Upper lobe of left lung (tissue), 6 donors: ENCODE measurements around the gene CSF1R. TPM values are rescaled to one million over a fixed set of nuclear protein-coding genes. Genes with fewer than 3 reads are reported as not detected.
"Not testable (repeated sequence)": the region's sequence is repeated elsewhere in the genome, so short reads cannot be mapped to it uniquely, and the experiment has no call there.

Experiments used
- ATAC-seq, 2 donors: fragments of 200-7000 bp; cut with Tn5 transposase; one replicate each; pipeline ENCODE4 v1.9.1; 2022; ENCODE audit warnings: mild to moderate bottlenecking in 2 of 2, moderate library complexity in 2 of 2; ENCODE audit not compliant: low FRiP score in 2 of 2
- DNase-seq, 2 donors: peaks; one replicate each; pipeline ENCODE4 v3.0.0-alpha.2; 2019 to 2020
- H3K27ac ChIP-seq, 4 donors: fragments of 200-600 bp; sonication (generic); one replicate each; pipeline ENCODE4 v1.5.1; 2016 to 2019
- H3K27me3 ChIP-seq, 4 donors: fragments of 200-600 bp; sonication (generic); one replicate each; pipeline ENCODE4 v1.5.1; 2017 to 2019
- H3K36me3 ChIP-seq, 4 donors: fragments of 200-600 bp; sonication (generic); one replicate each; pipeline ENCODE4 v1.5.1; 2016 to 2019
- H3K4me1 ChIP-seq, 4 donors: fragments of 200-600 bp; sonication (generic); one replicate each; pipeline ENCODE4 v1.5.1; 2018 to 2019
- H3K4me3 ChIP-seq, 4 donors: fragments of 200-600 bp; sonication (generic); one replicate each; pipeline ENCODE4 v1.5.1; 2017 to 2019; ENCODE audit warnings: mild to moderate bottlenecking in 2 of 4, moderate library complexity in 1 of 4
- H3K9me3 ChIP-seq, 4 donors: fragments of 200-600 bp; sonication (generic); one replicate each; pipeline ENCODE4 v1.5.1; 2018 to 2019
- CTCF ChIP-seq, 6 experiments: fragments of 450-650 bp in 4 of 6; fragments of 200-600 bp in 2 of 6; sonication (generic) in 2 of 6; IDR thresholded peaks; one replicate each; pipeline ENCODE4 v1.5.1; 2016 to 2019; ENCODE audit warnings: antibody characterized with exemption in 6 of 6
- EP300 ChIP-seq, 4 donors: sonication (generic); formaldehyde crosslinking; IDR thresholded peaks; one replicate each; pipeline ENCODE4 v1.5.1; 2017; ENCODE audit warnings: antibody characterized with exemption in 4 of 4, control low read depth in 2 of 4
- POLR2A ChIP-seq, 4 donors: fragments of 450-650 bp; IDR thresholded peaks; one replicate each; pipeline ENCODE4 v1.5.1; 2016 to 2017; ENCODE audit warnings: antibody characterized with exemption in 4 of 4, mild to moderate bottlenecking in 2 of 4
- POLR2AphosphoS5 ChIP-seq, 2 donors: sonication (generic); formaldehyde crosslinking; IDR thresholded peaks; one replicate each; pipeline ENCODE4 v1.5.1; 2017; ENCODE audit warnings: antibody characterized with exemption in 2 of 2
- whole genome bisulfite sequencing, 2 donors: methylation state at CpG; one replicate each; pipeline ENCODE4 v1.1.5; 2017 to 2018; 5-methylcytosine and 5-hydroxymethylcytosine counted together
- total RNA-seq, 6 donors: library from RNA; depleted of rRNA in 4 of 6; stranded (reverse); fragments of >200 nt in 4 of 6; gene quantifications; one replicate each; pipeline versions ENCODE4 v1.1.0 to v1.2.1, GENCODE V29; 2016 to 2021
- donor health status: DM: no; HTN: no; CAD: no; lungs with moderate emphysema.
- donor health status: DM: no; HTN: yes; CAD: no; lungs with severe emphysema.

The CSF1R gene
- total RNA-seq, 6 donors from 2014 or later: 13.9 to 101 (median 57.9) TPM

GRCh38 chr5:150035139-150035895 lies 51.0 kb downstream of the CSF1R start:
- Histone ChIP-seq H3K36me3 (peaks cover 47 to 100% (median 88%) of the 10 kb centered on the region in 4 donors), H3K9me3 (no peaks in the 10 kb centered on the region), H3K27ac (no peak overlapping the region), H3K4me1 (no peaks in the 10 kb centered on the region), H3K4me3 (no peak overlapping the region), H3K27me3 (no peaks in the 10 kb centered on the region)
- ATAC-seq (no peak), DNase-seq (no peak)
- TF ChIP-seq CTCF (IDR thresholded peaks at IDR 0.05) (no peak), POLR2AphosphoS5 (IDR thresholded peaks at IDR 0.05) (no peak), POLR2A (IDR thresholded peaks at IDR 0.05) (no peak), EP300 (IDR thresholded peaks at IDR 0.05) (no peak)
- 74 to 81% methylated on average over 7 of the region's 7 CpGs for WGBS, 2 donors

GRCh38 chr5:150034662-150035061 lies 51.7 kb downstream of the CSF1R start:
- TF ChIP-seq POLR2AphosphoS5 (IDR thresholded peaks at IDR 0.05) (no peak), CTCF (IDR thresholded peaks at IDR 0.05) (no peak), EP300 (IDR thresholded peaks at IDR 0.05) (no peak), POLR2A (IDR thresholded peaks at IDR 0.05) (no peak)
- no peaks in the 10 kb centered on the region for H3K27me3 ChIP-seq
- no peak overlapping the region for H3K27ac ChIP-seq
- WGBS, 2 donors: 77 to 85% methylated on average over 4 of the region's 4 CpGs
- no peak overlapping the region for H3K4me3 ChIP-seq
- no peaks in the 10 kb centered on the region for H3K4me1 ChIP-seq
- H3K9me3 ChIP-seq: no peaks in the 10 kb centered on the region
- ATAC-seq (peak in 1 of 2 donors; percentile 69), DNase-seq (no peak)
- peaks cover 51 to 100% (median 88%) of the 10 kb centered on the region in 4 donors for H3K36me3 ChIP-seq

GRCh38 chr5:150033334-150033733 lies 53.0 kb downstream of the CSF1R start:
- Histone ChIP-seq H3K36me3 (peaks cover 47 to 99% (median 86%) of the 10 kb centered on the region in 4 donors), H3K4me3 (no peak overlapping the region), H3K27me3 (no peaks in the 10 kb centered on the region), H3K4me1 (no peaks in the 10 kb centered on the region), H3K9me3 (no peaks in the 10 kb centered on the region), H3K27ac (no peak overlapping the region)
- ATAC-seq: no peak
- no peak for DNase-seq
- WGBS, 2 donors: 91 to 92% methylated on average over 4 of the region's 4 CpGs
- TF ChIP-seq POLR2A (IDR thresholded peaks at IDR 0.05) (no peak), POLR2AphosphoS5 (IDR thresholded peaks at IDR 0.05) (no peak), EP300 (IDR thresholded peaks at IDR 0.05) (no peak), CTCF (IDR thresholded peaks at IDR 0.05) (no peak)

GRCh38 chr5:150028047-150028446 lies 58.3 kb downstream of the CSF1R start:
- not testable (repeated sequence) for H3K4me3 ChIP-seq
- H3K36me3 ChIP-seq: peaks cover 51 to 97% (median 79%) of the 10 kb centered on the region in 4 donors

GRCh38 chr5:150026682-150027172 lies 59.6 kb downstream of the CSF1R start:
- Histone ChIP-seq H3K27me3 (no peaks in the 10 kb centered on the region), H3K27ac (peak overlapping the region in 1 of 4 donors; percentile 15), H3K9me3 (no peaks in the 10 kb centered on the region), H3K4me1 (peaks cover 4 to 18% (median 6%) of the 10 kb centered on the region in 4 donors), H3K36me3 (peaks cover 40 to 97% (median 68%) of the 10 kb centered on the region in 4 donors), H3K4me3 (no peak overlapping the region)
- WGBS, 2 donors: 95 to 99% methylated on average over 4 of the region's 4 CpGs
- TF ChIP-seq POLR2A (IDR thresholded peaks at IDR 0.05) (no peak), POLR2AphosphoS5 (IDR thresholded peaks at IDR 0.05) (no peak), CTCF (IDR thresholded peaks at IDR 0.05) (no peak), EP300 (IDR thresholded peaks at IDR 0.05) (no peak)
- ATAC-seq (peak in 1 of 2 donors; percentile 19), DNase-seq (no peak)

More at GRCh38 chr5:150028047-150028446, 58.3 kb downstream of the CSF1R start:
- H3K4me1 ChIP-seq, H3K9me3 ChIP-seq, ATAC-seq, H3K27ac ChIP-seq, DNase-seq, H3K27me3 ChIP-seq: not testable (repeated sequence)
- 76 to 81% methylated on average over 1 of the region's 1 CpG for WGBS, 2 donors
